Stimulated activated CD8-positive, alpha-beta memory T cell treated with anti-CD3 and anti-CD28 coated beads, Interleukin-15, amount 100 ng/mL, for 1 hour (primary cell): ENCODE data around the gene PTPRR.

Experiments
- DNase-seq: peaks from one replicate; pipeline ENCODE4 v3.0.0-alpha.2; 2020; ENCODE audit warnings: low read depth

The PTPRR gene

DNA sequence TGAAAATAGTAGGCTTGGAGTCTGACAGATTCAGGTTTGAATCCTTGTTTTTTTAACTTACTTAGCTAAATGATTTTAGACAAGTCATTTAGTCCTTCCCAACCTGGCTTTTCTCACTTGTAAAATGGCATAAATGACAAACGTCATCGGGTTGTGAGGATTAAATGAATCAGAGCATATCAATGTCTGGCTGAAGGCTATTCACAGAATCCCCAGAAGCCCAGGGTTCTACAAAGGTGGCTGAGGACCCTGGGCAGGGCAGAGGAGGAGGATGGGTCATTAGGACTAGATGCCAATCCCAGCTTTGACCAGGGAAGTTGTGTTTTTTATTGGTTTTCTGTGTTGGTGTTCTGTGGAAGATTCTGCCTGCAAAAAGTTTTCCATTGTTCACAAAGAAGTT is 275.7 kb downstream of the PTPRR start:
- no peak for DNase-seq

DNA sequence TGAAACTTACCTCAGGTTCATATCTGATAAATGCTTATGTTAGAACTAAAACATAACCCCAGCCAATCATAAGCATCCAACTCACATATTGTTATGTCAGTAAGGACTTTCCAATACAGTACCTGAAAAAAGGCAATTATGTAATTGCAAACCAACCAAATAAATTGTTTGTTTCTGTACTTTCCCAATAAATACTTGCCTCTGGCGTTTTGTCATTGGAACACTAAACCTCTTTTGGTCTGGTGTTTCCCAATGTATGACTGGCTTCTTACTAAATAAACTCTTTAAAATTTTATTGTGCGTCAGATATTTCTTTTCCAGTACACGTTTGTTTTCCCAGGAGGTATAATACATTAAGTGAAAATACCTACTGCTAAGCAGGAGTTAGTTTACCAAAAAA is 276.6 kb downstream of the PTPRR start:
- DNase-seq, result no peak

DNA sequence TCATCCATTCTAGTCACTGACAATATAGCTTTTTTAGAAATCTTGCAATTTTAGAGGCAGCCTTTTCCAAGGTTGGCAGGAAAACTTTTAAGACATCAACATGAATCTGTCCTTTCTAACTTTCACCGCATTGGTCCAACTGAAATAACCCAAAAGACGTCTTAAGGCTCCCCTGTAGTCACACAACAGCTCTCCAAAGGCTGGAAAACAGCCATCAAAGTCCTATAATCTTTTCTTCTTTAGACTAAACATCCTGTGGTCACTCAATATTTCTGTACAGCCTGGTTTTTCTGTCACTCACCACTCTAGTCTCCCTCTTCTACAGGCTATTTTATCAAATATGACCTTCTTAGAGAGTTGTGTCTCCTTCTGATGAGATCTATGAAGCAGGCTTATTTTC is 278.8 kb downstream of the PTPRR start:
- no peak for DNase-seq

DNA sequence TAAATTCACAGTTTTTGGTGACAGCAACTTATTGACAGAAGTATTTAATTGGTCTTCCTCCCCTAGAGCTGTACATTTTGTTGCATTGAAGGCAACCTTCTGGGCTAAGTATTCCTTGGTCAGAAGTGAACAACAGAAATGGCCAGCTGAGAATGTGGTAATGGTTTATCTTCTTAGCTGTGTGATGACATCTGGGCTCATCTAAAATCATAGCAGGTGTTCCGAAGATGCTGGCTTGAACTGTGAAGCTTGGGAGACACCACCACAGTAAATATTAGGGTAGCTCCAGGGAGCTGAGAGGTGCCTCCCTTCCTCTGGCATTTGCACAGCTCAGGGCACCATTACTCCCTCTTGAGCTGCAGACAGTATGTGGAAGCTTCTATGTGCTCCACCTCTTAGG is 279.6 kb downstream of the PTPRR start:
- no peak for DNase-seq

DNA sequence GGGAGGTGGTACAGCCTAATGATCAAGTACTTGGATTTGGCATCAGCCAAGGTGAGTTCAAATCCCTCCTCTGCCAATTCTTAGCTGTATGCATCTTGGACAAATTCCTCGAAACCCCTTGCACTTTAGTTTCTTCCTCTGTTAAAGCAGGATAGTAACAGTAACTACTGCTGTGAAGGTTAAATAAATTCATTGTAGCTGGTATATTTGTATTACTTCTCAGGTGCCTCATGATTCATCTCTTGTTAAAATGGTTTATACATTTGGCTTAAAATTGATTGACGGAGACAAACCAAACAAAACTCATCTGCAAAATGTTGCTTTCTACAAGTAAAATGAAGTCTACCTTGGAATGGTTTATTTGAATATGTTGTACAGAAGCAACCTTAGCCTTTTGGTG is 281.0 kb downstream of the PTPRR start:
- DNase-seq, result no peak

DNA sequence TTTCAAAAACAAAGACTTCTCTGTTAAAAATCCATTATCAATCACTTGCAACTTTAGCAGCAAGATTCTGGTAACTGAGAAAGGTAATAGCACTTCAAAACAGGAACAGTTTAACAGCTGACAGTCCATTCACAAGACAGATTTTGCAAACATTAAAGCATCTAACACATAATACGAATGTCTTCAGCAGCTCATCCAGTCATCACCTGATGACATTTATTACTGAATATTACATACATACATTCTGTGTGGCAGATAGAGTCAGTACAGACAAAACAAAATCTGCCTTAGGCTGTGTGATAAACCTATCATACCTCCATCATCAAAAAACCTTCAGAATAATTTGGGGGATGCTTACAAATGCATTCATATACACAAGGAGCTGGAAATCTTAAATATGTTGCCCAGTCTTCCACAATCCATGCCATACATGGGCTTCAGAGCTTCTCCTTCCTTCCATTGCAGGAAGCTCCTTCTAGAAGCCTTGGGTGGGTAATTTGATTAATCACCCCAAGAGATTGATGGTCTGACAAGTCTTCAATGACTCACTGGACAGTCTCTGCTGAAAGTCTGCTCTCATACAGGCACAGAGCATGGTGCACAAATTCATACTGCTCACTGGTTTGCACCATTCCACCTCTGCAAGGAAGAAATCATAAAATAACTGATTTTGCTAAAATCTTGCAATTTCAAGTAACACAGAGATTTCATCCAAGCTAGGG is 281.7 kb downstream of the PTPRR start:
- DNase-seq, result no peak

DNA sequence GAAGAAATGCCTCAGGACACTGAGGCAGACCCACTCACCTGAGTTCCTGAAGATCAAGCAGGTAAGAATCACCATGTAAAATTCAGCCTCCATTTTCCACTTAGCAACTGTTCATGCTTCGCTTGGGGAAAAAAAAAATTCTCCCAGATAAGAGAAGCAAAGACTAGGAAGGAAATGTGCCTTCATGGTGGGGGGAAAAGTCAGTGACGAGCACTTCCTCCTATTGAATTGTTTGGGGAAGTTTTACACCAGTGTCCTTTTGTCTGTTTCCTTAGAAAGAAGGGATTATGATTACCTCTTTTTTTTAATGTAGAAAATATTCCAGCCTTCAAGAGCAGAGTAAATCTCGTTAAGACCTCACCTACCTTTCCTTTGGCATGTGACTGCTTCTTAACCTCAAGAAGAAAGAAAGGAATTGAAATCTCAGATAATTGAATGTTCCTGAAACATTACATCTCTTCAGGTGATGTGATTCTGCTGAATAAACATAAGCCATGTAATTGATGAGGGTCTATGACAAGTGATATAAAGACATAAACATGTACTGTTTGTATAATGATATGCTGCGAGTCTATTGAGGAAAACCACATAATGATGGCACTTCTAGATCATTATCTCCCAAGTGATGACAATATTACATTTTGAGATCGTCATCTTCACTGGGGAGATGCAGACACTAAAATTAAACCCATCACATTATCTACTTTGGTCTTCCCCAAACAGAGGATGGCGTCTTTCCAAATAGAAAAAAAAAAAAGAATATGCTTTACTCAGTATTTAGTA is 283.0 kb downstream of the PTPRR start, which contains the start of gene PTPRB:
Gene PTPRB, minus strand, starts transcription at position 127 of the 783 bp plus-strand sequence. Its CDS starts 34 bp downstream, at position 93.
- no peak for DNase-seq

DNA sequence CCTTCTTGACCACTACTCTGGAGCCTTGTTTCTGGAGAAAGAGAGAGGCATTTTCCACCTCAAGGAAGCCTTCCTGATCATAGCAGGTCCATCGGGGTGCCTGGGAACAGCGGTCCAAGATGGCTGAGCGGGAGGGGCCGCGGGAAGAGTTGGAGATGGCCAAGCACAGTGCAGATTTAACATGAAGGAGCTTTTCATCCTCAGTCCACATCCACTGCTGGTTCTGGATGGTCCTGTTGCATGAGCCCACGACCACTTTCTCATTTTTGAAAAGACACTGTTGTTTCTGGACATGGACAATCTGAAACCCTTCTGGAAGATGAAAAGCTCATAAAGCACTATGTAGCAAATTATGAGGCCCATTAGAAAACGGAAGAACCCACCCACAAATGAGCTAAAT is 284.8 kb downstream of the PTPRR start:
- no peak for DNase-seq

DNA sequence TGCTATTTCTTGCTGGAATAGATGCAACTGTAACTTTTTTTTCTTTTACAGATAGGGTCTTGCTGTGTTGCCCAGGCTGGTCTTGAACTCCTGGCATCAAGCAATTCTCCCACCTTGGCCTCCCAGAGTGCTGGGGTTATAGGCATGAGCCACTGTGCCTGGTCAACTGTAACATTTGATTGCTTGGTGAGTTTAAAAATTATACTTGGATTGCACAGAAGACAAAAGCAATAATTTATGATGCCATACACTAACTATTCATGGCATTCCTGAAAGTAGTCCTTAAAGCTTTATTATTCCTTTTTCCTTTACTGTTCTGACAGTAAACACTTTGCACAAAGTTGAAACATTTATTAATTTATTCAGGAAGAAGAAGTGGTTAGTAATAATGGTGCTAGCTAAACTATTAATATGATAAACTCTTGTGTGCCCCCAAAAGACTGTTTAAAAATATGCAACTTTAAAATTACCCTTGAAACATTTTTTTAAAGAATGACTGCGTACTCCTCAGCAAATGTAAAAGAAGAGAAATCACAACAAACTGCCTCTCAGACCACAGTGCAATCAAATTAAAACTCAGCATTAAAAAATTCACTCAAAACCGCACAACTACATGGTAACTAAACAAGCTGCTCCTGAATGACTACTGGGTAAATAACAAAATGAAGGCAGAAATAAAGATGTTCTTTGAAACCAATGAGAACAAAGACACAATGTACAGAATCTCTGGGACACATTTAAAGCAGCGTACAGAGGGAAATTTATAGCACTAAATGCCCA is 291.6 kb downstream of the PTPRR start:
- no peak for DNase-seq

DNA sequence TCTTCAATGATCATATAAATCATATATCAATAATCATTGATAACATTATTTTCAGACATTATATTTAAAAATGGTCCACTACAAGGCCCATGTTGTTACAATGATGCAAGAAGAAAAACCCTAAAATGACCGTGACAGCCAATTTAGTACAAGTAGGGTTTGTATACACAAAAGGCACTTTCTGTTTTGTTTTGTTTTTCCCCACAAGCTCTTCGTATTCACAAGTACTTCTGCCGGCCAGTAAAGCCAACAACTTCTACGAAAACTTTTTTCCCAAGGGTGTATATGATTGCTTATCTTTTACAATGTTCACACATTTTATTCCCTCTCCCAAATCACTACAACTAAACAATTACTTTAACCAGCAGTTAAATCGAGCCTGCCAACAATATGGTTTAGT is 292.9 kb downstream of the PTPRR start:
- no peak for DNase-seq

DNA sequence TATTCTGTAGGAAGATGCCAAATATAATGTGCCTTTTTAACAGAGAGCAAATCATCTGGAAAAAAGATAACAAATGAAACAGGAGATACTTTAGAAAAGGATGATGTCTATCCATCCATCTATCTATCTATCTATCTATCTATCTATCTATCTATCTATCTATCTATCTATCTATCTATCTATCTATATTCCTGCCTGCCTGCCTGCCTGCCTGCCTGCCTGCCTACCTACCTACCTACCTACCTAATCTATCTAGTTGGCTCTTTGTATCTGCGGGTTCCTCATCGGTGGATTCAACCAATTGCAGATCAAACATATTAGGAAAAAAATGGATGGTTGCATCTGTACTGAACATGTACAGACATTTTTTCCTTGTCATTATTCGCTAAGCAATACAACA is 294.4 kb downstream of the PTPRR start:
- no peak for DNase-seq

DNA sequence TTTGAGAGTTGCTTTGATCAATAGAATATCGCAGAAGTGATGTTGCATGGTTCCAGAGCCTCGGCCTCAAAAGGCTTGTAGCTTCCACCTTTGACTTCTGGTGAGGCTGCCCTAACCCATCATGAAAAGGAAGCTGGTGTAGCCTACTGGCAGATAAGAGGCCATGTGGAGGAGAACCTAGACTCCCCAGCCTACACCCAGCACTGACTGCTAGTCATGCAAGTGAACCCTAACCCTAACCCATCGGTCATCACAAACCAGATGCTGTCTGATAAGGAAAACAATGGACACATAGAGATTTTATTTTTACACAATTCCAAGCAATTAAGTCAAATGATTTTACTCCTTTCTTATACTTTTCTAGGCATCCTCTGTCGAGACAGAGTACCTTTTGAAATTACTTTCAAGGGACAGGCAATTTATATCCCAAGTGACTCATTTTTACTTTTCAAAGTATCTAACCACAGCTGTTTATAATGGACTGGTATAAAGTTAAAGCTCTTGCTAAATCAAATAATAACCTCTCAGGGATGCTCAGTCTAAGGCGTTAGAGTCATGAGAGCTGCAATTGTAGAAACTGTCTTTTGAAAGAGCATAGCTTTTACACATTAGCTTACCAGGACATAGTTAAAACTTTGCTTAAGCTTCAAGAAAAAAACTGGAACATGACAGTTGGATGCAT is 300.9 kb downstream of the PTPRR start:
- DNase-seq, result no peak

DNA sequence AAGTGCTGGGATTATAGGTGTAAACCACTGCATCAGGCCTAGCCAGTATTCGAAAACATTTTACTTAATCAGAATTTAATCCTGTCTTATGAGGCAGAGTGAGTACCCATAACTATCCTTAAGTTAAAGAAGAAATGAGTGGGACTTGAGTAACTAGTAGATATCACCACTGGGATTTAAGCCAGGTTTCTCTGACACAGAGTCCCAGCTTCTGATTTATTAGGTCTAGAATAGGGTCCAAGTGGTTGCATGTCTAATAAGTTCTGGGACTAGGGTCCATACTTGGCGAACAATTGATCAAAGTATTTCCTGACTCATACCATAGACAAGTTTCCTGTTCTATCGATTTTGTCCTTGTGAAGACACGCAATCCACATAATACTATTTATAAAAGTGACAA is 302.2 kb downstream of the PTPRR start:
- no peak for DNase-seq

DNA sequence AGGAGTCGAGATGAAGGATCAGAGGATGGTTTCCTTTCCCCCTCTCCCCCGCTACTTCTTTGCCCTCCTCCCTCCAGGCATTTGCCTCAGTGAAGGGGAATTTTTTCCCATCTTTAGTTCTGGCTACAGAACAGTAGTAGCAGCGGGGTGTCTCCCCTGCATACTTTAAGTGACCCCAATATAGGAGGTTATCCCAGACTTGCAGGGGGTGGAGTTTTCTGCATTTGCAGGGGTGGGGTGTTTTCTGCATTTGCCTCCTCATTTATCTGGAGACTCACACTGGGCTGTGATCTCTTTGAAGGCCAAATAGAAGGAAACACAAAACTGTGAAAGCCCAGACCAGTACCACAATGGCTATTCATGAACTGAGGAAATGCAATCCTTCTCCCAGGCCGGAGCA is 303.1 kb downstream of the PTPRR start:
- DNase-seq, result no peak

DNA sequence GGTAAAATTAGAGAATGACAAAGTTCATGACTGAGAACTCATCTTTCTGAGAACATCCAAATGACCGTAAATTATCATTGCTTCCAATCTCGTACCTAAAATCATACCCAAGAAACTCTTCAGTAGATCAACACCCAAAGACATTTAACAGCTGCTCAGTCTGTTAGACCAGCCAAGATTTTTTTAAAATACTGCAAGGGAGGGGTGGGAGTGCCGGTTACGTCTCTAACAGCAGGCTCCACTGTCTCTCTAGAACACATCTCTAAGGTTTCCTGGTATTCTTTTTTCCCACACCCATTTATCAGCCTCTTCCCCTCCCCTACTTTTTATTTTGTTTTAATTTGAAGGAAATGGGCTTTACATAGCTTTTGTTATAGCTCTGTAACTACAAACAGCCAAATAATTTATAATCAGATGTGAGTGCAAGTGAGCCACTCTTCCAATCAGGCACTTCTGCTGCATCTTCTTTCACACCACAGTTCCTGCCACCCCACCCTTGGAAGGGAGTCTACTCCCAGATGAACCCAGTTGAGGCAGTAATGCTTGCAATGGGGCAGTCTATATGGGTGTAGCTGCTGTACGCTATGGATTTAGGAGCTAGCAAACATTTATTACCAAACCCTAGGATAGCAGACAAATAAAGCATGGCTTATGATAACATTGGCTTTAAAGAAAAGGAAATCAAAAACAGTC is 305.2 kb downstream of the PTPRR start:
- no peak for DNase-seq

DNA sequence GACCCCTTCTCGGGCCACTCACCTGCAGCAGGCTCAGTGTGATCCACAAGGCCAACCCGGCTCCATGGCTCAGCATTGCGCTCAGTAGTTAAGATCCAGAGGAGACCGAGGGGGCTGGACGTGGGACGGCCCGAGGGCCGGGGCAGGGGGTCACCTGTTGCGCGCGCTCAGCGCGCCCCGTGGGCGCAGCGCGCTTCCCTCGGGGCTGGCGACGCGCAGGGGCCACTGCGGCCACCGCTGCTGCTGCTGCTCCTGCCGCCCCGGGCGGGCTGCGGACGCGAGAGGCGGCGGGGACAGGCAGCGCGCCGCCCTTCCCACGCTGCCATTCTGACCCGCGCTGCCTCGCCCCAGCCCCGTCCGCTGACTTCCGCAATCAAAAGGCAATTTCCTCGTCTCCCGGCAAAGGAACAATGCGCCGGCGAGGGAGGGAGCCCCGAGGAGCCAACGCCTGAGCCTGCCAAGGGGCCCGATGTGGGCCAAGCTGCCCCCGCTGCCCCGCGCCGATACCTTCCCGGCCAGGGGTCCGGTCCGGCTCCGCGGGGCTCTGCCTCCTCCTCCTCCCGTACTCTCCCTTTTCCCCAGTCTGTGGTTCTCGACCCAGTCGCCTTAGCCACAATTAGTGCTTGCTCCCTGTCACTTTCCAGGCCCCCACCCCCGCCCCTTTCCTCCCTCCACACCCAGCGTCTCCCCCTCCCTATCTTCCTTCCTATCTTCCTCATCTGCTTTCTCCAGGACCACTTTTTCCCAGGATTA is 310.6 kb downstream of the PTPRR start:
- DNase-seq, result no peak

DNA sequence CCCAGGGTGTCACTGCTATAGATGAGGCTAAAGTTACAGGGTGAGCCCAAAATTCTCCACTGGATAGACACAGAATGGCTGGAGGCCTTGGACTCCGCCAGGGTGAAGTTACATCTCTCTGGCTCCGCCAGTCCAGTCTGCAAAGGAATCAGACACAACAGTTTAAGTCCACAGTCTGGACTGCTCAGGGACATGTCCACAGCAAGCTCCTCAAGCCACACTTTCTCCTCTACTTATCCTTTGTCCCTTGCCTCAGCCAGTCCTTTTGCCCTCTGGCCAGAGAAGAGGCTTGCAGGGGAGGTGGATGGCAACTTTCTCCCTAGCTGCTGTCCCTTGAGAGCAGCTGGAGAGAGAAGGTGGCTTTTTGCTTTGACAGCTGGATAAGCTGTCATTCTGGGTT is 311.3 kb downstream of the PTPRR start:
- no peak for DNase-seq

DNA sequence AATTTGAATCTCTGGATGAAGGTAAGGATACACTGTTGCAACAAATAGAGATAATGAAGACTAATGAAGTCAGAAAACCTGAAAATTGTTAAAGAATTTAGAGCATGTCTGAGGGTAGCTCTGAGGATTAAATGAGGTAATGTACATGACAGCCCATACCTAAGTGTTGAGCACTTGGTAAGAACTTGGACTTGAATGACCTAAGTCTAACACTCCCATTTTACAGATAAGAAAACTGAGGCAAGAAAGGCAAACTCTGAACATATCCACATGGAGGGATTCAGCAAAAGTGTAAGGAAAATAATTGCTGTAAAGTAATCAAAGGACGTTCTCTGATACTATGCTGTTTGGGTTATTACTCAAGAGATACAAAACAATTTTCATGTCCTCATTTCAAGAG is 312.4 kb downstream of the PTPRR start:
- no peak for DNase-seq

DNA sequence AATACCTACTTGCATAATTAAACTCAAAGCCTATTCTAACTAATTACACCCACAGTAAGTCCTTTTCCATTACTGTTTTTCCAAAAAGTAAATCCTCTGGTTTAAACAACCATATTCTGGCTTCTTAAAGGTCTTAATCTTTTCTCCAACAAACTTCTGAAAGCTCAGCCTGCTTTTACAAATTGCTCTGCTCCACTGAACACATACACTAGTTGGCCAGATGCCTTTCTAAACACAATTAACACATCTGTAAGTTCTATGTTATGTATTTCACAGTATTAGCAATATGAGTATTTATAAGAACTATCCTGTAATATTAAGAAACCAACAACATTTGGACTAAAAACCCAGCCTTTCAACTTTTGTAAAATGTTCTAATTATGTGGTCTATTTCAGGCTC is 313.4 kb downstream of the PTPRR start:
- no peak for DNase-seq

DNA sequence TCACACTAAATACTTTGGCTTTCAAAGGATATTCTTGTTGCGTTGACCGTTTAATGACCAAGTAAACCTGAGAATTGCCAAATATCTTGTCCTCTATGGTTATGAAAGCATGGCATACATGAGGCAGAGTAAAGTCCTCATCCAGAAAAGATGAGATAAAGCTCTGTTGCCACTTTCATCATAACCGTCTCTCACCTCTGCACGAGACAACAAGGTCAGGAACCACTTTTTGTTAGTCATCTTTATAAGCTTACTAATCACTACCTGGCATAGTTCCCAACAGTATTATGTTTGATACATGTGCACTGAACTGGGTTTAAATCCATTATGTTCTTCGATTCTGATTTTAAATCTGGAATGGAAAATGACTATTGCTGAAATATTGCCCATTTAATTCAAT is 314.6 kb downstream of the PTPRR start:
- no peak for DNase-seq

DNA sequence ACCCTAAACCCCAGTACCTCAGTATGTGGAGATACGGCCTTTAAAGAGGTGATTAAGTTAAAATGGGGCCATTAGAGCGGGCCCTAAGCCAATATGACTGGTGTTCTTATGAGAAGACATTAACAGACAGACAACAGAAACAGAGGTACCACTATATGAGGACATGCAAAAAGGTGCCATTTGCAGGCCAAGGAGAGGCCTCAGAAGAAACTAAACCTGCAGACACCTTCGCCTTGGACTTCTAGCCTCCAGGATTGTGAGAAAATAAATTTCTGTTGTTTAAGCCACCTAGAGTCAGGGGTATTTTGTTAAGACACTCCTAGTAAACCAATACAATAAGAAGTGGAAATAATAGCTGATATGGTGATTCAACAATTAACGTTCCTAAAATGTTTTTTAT is 315.9 kb downstream of the PTPRR start:
- no peak for DNase-seq
